Peyer's patch (tissue), 4 donors: Measurements from ENCODE around the gene CEMIP2.

ENCODE experiments used
- CTCF ChIP-seq, 6 experiments: fragments of 450-650 bp in 4 of 6; fragments of 200-600 bp in 2 of 6; sonication (generic) in 1 of 6; IDR thresholded peaks; one replicate each; pipeline ENCODE4 v1.5.1; 2017 to 2019; ENCODE audit warnings: antibody characterized with exemption in 6 of 6, mild to moderate bottlenecking in 3 of 6, moderate library complexity in 1 of 6
- POLR2A ChIP-seq, 2 donors: fragments of 450-650 bp; IDR thresholded peaks; one replicate each; pipeline ENCODE4 v1.5.1; 2017; ENCODE audit warnings: antibody characterized with exemption in 2 of 2, mild to moderate bottlenecking in 2 of 2, moderate library complexity in 2 of 2

- TF ChIP-seq CTCF (IDR thresholded peaks at IDR 0.05) (no peak), POLR2A (IDR thresholded peaks at IDR 0.05) (no peak)
These were observed 119.9 kb downstream of the CEMIP2 start for GRCh38 chr9:71648453-71648852.
